ENCODE results near the gene CISTR. TPM values are rescaled to one million over a fixed set of nuclear protein-coding genes. Genes with fewer than 3 reads are reported as not detected.

The CISTR gene
- total and polyA plus RNA-seq, 2 donors (not counting 1 experiment from before 2014, with no cell fraction given) = not detected

DNA sequence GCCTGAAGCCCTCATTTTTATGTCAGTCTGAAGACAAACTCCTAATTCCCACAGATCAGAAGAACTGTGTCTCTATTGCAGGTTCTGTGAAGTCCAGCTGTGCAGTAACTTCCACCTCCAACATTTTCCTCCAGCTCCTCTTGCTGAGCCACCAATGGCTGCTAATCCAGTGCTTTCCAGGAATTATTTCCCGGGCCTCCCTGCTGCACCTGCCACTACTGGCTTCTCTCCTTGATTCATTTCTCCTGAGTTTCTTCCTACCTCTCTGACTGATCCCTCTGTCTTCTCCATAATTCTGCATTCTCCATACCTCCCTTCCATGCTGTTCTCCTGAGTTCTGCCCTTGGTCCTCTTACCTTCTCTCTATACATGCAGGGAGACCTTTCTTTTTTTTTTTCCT, 45.7 kb downstream of the CISTR start:
- Histone ChIP-seq H3K4me3 (ENCODE audit: control extremely low read depth in 1 of 5, extremely low read depth in 1 of 5, insufficient read depth in 1 of 5, low read depth in 2 of 5, low read length in 4 of 5) (no peak overlapping the region), H3K9ac (ENCODE audit: low read length) (no peak overlapping the region), H2AFZ (ENCODE audit: insufficient read depth, low read depth, low read length, poor library complexity, severe bottlenecking) (no peak overlapping the region), H3K4me1 (ENCODE audit: control insufficient read depth in 2 of 2, insufficient read depth in 2 of 2, low read length in 2 of 2) (peaks cover 0 to under 1% of the 10 kb centered on the region in 2 donors), H3K27me3 (replicated peaks in 1 of 4; ENCODE audit: control extremely low read depth in 1 of 4, control insufficient read depth in 3 of 4, insufficient read depth in 4 of 4, low read length in 3 of 4) (peaks cover 0 to 37% (median 14%) of the 10 kb centered on the region in 4 experiments), H3K27ac (ENCODE audit: low read length in 2 of 2) (no peak overlapping the region), H4K20me1 (ENCODE audit: control insufficient read depth, insufficient read depth, low read length, poor library complexity, severe bottlenecking) (no peaks in the 10 kb centered on the region), H3K79me2 (ENCODE audit: control insufficient read depth, insufficient read depth, low read length) (no peaks in the 10 kb centered on the region), H3K9me3 (ENCODE audit: control extremely low read depth in 1 of 3, control insufficient read depth in 2 of 3, insufficient read depth in 1 of 3, low read length in 2 of 3) (no peaks in the 10 kb centered on the region), H3K4me2 (replicated peaks; ENCODE audit: low read depth, low read length, poor library complexity, severe bottlenecking) (no peak overlapping the region), H3K36me3 (replicated peaks in 1 of 2; ENCODE audit: control extremely low read depth in 1 of 2, control insufficient read depth in 1 of 2, extremely low read depth in 1 of 2, insufficient read depth in 2 of 2, low read length in 1 of 2) (no peaks in the 10 kb centered on the region)
- Mint-ChIP-seq H3K27me3 (peaks cover 45% of the 10 kb centered on the region), H3K9me3 (ENCODE audit: insufficient read depth) (no peaks in the 10 kb centered on the region), H3K4me3 (no peak overlapping the region), H3K27ac (no peak overlapping the region), H3K4me1 (no peaks in the 10 kb centered on the region)
- ATAC-seq (ENCODE audit: low read depth) = no peak
- ChIA-PET CTCF (interaction anchor here (0.6 to 10.0 kb wide), 4 partner anchors 16 to 833 kb away, joined by 3 to 207 read pairs (median 3); no protein-coding TSS in a partner anchor), POLR2A (no interaction called here)
- intact Hi-C loops (cut with micrococcal nuclease) = no loop called here
- 92% methylated on average over 1 of the region's 1 CpG for WGBS (ENCODE audit: insufficient coverage)
- TF ChIP-seq EZH2 (IDR thresholded peaks at IDR 0.05; ENCODE audit: borderline replicate concordance, insufficient read depth, low read depth, low read length, poor library complexity, severe bottlenecking) = no peak
- TF ChIP-seq, protein P1, sequence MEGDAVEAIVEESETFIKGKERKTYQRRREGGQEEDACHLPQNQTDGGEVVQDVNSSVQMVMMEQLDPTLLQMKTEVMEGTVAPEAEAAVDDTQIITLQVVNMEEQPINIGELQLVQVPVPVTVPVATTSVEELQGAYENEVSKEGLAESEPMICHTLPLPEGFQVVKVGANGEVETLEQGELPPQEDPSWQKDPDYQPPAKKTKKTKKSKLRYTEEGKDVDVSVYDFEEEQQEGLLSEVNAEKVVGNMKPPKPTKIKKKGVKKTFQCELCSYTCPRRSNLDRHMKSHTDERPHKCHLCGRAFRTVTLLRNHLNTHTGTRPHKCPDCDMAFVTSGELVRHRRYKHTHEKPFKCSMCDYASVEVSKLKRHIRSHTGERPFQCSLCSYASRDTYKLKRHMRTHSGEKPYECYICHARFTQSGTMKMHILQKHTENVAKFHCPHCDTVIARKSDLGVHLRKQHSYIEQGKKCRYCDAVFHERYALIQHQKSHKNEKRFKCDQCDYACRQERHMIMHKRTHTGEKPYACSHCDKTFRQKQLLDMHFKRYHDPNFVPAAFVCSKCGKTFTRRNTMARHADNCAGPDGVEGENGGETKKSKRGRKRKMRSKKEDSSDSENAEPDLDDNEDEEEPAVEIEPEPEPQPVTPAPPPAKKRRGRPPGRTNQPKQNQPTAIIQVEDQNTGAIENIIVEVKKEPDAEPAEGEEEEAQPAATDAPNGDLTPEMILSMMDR (IDR thresholded peaks at IDR 0.05) = no peak
- DNase-seq = no peak

DNA sequence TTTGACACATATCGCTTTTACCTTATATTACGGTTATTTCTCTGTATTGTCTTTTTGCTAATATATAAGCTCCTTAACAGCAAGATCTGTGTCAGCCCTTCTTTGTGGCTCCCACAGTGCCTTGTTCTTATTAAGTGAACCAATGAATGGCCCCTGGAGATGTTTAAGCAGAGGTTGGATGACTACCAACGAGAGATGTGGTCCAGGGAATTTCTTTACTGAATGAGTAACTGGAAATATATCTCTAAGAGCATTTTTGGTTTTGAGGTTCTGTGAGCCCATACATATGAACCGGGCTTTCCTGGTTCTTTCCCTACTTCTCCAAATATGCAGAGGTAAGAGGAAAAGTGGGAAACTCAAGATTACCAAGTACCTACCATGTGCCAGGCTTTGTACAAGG, 48.0 kb downstream of the CISTR start:
- Histone ChIP-seq H3K4me2 (replicated peaks; ENCODE audit: low read depth, low read length, poor library complexity, severe bottlenecking) (no peak overlapping the region), H3K9me3 (ENCODE audit: control extremely low read depth in 1 of 3, control insufficient read depth in 2 of 3, insufficient read depth in 1 of 3, low read length in 2 of 3) (no peaks in the 10 kb centered on the region), H4K20me1 (ENCODE audit: control insufficient read depth, insufficient read depth, low read length, poor library complexity, severe bottlenecking) (no peaks in the 10 kb centered on the region), H3K36me3 (replicated peaks in 1 of 2; ENCODE audit: control extremely low read depth in 1 of 2, control insufficient read depth in 1 of 2, extremely low read depth in 1 of 2, insufficient read depth in 2 of 2, low read length in 1 of 2) (no peaks in the 10 kb centered on the region), H3K27ac (ENCODE audit: low read length in 2 of 2) (no peak overlapping the region), H3K4me3 (ENCODE audit: control extremely low read depth in 1 of 5, extremely low read depth in 1 of 5, insufficient read depth in 1 of 5, low read depth in 2 of 5, low read length in 4 of 5) (no peak overlapping the region), H3K9ac (ENCODE audit: low read length) (no peak overlapping the region), H3K27me3 (replicated peaks in 1 of 4; ENCODE audit: control extremely low read depth in 1 of 4, control insufficient read depth in 3 of 4, insufficient read depth in 4 of 4, low read length in 3 of 4) (peaks cover 0 to 48% (median 30%) of the 10 kb centered on the region in 4 experiments), H3K79me2 (ENCODE audit: control insufficient read depth, insufficient read depth, low read length) (no peaks in the 10 kb centered on the region), H3K4me1 (ENCODE audit: control insufficient read depth in 2 of 2, insufficient read depth in 2 of 2, low read length in 2 of 2) (no peaks in the 10 kb centered on the region), H2AFZ (ENCODE audit: insufficient read depth, low read depth, low read length, poor library complexity, severe bottlenecking) (no peak overlapping the region)
- TF ChIP-seq, protein P1 (IDR thresholded peaks at IDR 0.05) = no peak
- TF ChIP-seq EZH2 (IDR thresholded peaks at IDR 0.05; ENCODE audit: borderline replicate concordance, insufficient read depth, low read depth, low read length, poor library complexity, severe bottlenecking) = no peak
- intact Hi-C loops (cut with micrococcal nuclease) = loop anchor here (5.0 kb wide), 1 partner anchor 504 kb away; no protein-coding TSS in a partner anchor
- no peaks in the 10 kb centered on the region for H3K9me3 Mint-ChIP-seq (ENCODE audit: insufficient read depth)
- H3K4me3 Mint-ChIP-seq = no peak overlapping the region
- peaks cover 63% of the 10 kb centered on the region for H3K27me3 Mint-ChIP-seq
- no peak overlapping the region for H3K27ac Mint-ChIP-seq
- POLR2A ChIA-PET = no interaction called here
- CTCF ChIA-PET = interaction anchor here (0.7 to 10.0 kb wide), 4 partner anchors 19 to 80 kb away, joined by 3 to 207 read pairs (median 10); no protein-coding TSS in a partner anchor
- DNase-seq (no peak), ATAC-seq (ENCODE audit: low read depth) (no peak)
- WGBS (ENCODE audit: insufficient coverage) = no CpG with 5 or more reads among the region's 4 CpGs
- no peaks in the 10 kb centered on the region for H3K4me1 Mint-ChIP-seq

Measured in B cell (primary cell).